HG03060 (cell line): ENCODE results near the gene SPATA13.
"Not testable (repeated sequence)": the region's sequence is repeated elsewhere in the genome, so short reads cannot be mapped to it uniquely, and the experiment has no call there.

Source experiments
- ATAC-seq: cut with Tn5 transposase; IDR thresholded peaks from one replicate; pipeline ENCODE4 v1.9.1; 2021; ENCODE audit warnings: low read depth, moderate number of reproducible peaks; ENCODE audit not compliant: unreplicated experiment

Gene SPATA13

DNA sequence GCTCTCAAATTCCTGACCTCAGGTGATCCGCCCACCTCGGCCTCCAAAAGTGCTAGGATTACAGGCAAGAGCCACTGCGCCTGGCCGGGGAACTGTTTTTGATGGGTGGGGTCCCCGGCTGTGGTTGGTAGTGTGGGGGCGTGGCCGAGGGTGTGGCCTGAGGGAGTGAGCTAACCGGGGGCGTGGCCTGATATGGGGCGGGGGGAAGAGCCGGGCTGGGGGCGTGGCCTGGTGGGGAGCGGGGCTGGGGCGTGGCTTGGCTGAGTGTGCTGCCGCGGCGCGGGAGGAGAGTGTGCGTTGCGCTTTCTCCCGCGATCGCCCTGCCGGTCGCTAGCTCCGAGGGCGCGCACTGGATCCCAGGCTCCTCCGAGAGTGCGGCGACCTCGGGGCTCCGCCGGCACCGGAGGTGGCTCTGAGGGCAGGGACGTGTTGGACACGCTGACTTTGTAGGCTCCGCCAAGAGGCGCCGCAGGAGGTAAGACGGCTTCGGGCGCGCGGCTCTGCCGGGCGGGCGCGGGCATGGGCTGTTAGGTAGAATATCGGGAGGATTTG lies at the start of gene SPATA13:
Gene SPATA13 (plus strand): TSS at position 263 of the 552 bp plus-strand sequence. CDS start 62,210 bp downstream, outside the sequence.
- no peak for ATAC-seq

DNA sequence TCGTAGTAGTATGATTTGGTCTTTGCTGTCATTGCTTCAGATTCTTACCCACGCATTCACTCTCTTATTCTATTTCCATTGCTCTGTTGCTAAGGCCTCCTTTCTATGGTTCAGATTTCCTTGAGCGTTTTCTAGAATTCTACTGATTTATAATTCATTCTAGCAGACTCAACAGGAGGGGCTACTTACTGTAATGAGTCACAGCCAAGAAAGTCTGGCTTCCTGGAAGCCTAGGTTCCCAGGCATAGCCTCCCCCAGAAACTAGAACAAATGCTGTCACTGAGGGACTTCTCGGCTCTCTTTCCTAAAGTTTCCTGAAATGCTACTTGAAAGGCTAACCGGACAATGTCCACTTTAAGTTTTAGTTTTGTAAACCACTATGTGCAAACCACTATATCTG lies 47.7 kb upstream of the SPATA13 start:
- ATAC-seq = no peak

DNA sequence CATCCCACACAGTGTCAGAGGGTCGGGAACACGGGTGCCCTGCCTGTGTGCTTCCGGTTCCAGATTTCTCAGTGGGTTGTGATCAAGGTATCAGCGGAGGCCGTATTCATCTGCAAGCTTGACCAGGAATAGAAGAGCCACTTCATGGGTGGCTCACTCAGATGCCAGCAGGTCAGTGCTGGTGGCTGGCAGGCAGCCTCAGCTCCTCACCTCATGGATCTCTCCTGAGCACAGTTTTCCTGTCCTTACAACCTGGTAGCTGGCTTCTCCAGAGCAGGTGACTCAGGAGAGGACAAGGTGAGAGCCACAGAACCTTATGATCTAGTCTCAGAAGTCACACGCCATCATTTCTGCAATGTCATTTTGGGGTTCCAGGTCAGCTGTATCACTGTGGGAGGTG lies 44.8 kb upstream of the SPATA13 start:
- no peak for ATAC-seq

DNA sequence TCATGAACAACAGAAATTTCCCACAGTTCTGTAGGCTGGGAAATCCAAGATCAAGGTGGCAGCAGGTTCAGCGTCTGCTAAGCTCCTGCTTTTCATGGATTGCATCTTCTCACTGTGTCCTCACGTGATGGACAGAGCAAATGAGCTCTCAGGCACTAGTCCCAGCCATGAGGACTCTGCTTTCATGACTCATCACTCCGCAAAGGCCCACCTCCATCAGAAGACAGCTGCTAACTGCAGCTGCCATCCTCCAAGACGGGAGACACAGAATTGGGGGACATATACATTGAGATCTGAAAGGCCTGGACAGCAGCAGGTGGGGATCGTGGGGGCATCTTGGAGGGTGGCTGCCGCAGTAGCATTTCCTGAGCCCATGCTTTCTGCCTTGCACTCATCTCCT lies 44.4 kb upstream of the SPATA13 start:
- ATAC-seq = no peak

DNA sequence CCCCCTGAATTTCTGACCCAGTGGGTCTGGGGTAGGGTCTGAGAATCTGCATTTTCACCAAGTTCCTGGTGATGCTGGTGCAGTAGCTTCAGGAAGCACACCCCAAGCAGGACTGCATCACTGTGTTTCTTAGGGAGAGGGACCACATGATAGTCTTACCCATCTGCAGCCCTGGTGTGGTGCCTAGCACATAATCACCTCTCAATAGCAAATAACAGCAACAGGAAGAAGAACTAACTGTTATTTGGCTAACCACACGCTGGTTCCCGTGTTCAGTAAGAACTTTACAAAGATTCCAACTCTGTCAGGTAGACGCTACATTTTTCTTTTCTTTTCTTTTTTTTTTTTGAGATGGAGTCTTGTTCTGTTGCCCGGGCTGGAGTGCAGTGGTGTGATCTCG lies 41.9 kb upstream of the SPATA13 start:
- ATAC-seq = no peak

DNA sequence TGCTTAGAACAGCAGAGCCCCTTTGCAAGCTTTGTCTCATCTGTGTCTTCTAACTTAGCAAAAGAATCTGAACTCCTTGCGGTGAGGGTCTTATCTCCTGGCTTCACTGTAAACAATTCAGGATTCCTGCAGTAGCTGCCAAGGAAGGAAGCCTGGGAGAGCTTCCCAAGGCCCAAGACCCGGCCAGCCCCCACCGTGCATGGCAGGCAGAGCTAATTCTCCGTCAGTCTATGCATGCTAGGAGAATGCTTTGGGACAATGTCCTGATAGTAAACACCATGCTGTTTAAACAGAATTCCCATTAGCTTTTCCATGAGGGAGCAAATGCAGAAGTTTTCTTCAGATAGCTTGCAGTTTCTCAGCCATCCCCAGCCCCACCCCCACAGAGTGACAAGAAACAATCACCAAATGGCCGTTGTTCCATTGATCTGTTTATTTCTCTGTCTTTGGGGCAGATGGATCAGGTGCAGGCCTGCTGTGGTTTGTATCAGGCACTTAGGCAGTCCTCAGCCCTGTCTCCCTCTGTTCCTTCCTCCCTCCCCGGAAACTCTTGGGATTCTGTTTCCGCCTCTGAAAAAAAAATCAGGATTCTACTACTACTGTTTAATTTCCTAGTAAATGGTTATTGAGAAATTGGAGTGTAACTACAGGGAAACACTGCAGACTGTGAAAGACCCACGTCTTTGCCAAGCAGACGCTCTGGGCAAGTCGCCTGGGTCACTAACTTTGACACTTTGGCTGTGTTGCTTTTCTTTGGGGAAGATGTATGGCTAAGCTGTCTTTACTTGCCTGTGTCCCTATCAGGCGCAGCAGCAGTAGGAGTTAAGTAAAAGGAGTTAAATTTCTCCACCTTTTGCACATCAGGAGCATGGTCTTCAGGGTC lies 40.7 kb upstream of the SPATA13 start:
- no peak for ATAC-seq

DNA sequence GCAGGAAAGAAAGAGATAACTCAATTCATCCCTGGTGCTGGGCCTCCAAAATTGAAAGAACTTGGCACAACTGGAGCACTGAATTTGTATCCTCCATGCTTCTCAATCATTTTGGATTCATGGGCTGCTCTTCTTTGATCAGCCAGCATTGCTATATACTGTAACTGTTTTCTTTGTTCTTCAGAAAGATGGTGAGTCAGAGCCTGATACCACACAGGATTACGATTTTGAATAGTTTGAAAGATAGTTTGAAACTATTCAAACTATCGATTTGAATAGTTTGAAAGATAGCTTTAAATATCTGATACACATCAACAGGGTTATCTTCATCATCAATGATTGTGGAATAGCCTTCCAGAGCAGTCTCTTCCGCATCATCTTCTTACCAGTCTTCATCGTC lies 38.5 kb upstream of the SPATA13 start:
- not testable (repeated sequence) for ATAC-seq

DNA sequence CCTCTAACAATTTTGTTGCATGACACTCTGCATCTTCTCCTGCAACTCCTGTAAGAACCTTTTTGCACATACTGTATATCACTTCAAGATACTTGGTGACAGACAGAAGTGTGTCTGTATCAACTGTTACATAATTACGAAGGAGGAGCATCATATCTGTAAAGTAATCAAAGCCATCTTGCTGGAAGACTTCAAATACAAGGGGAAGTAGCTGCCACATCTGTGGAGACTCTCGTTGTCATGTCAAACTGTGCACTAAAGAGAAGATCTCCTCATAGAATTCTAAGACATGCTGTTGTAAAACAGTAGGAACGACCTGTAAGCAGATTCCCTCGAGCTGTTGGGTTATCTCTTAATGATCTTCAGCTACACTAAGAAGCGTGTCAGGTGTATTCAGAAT lies 38.0 kb upstream of the SPATA13 start:
- ATAC-seq = no peak

DNA sequence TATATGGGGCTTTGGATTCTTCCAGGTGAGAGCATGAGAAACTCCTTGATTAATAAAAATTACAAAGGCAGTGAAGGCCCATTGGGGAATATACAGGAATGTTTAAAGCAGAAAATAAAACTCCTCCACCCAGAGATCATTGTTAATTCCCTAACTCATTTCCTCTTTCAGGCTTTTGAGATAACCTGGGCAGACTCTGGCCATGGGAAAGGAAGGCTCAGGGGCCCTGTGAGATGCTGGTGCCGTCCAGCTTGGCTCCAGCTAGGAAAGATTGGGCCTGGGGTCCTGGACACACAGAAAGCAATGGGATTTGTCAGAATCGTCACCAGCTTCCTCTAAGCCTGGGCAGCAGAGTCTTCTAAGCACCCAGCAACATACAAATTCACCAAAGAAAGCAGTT lies 36.8 kb upstream of the SPATA13 start:
- no peak for ATAC-seq

DNA sequence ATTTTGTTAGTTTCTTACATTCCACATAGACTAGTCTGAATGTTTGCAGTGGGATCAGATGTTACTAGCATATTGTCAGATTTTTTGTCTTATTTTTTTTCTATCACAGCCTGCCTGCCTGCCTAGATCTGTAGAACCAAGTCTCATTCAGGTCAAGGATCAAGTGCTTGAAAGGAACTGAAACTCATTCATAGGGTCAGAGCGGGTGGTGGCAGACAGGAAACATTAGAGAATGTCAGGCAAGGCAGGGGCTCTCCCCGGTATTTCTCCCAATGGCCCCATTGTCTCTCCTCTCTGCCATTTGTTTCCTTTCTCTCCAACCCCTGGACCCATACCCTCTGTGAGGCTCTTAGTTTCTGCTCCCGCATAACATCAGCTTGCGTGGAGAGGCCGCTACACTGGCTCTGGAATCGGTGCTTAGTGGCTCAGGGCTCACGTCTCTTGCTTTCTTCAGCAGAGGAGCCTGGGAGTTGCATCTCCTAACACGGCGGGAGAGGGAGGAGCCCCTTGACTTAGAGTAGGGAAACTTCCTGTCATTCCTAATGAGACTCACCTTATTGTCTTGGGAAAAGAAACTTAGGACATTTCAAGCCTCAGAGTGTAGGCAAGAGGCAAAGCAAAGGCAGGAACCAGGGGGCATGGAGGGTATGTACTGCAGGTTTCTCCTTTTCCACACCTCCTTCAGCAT lies 35.6 kb upstream of the SPATA13 start:
- peak; percentile 68 for ATAC-seq

DNA sequence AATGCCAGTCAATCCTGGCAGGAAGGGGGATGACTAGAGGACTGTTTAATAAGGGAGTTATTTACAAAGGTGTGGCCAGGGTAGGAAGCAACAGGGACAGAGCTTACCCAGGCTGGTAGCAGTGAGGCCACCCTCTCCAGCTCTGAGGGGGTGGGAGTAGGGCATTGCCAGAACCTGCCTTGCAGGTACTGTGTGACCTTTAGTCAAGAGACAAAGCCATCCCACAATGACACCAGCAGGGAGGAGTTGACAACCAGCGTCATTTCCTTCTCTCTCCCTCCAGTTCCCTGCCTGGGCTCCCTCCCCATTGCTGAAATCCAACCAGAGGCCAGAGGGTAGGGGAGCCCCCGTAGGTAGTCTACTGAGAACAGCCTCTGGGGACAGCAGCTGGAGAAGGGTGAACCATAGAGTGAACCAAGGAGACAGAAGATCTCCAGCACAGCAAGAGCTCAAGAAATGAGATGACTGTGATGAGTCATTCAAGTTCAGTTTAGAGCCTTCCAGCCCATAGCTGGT lies 33.3 kb upstream of the SPATA13 start:
- ATAC-seq = no peak

DNA sequence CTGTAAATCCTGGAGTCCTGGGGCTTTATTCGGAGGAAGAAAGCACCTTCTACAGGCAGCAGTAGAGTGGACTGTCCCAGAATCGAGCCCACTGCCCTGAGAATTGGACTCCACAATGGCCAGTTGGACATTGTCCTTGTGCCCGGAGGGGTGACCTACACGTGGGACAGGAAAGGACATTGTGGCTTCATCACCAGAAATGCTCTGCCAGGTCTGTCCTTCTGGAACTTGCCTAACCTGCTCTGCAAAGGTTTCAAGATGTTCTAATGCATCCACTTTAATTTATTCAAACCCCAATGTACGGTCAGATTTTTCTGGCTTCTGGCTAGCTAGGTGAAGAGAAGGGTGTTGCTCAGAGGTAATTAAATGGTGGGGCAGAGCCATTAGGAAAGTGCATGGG lies 32.4 kb upstream of the SPATA13 start:
- ATAC-seq = no peak

DNA sequence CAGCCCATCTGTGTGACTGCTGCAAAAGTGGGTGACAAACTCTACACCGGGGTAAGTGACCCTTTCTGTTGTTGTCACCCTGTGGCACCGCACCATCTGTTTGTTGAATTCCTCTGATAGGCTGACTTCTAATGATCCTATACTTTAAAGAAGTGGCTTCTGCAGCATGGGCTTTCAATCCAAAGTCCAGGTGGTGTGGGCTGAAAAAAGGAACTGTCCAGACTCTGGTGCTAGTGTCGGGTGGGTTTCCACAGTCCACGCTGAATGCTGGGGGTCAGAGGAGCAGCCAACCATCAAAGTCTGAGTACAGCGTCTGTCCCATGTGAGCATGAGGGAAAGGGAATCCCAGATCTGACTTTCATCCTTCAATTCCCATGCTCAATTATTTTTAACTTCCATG lies 31.6 kb upstream of the SPATA13 start:
- ATAC-seq = no peak

DNA sequence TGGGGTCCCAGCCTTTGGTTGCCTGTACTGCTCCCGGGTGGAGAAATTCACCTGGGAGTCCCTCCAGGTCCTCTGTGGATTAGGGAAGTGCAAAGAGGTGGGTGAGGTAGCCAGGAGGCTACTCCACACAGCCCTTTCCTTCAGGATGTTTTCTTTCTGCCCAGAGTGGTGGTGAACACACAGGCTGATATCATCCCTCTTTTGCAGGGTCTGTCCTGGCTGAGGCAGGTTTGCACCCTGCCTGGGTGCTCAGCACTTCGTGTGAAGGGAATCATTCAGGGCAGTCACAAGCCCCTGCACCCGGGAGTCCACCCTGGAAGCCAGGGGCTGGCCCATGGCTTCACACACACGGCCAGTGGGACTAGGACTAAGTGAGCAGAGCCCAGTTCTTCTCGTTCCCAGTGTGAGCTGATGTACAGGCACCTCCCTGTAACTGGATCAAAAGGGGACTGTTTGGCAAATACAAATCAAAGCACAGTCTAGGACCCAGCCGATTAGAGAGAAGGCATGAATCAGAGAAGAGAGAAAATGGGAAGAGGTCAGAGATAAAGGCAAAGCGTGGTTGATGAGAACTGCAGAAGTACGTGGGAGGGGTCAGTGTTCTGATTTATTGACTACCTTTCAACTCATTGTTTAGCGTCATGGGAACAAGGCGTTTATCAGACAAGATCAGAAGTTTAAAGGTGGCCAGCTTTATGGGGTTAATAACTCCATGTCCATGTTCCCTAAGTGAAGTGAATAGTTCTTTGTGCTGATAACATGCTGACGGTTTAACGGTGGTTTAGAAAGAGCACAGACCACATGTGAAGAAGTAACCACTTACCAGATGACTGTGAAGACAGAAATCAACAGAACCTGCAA lies 30.4 kb upstream of the SPATA13 start:
- no peak for ATAC-seq

DNA sequence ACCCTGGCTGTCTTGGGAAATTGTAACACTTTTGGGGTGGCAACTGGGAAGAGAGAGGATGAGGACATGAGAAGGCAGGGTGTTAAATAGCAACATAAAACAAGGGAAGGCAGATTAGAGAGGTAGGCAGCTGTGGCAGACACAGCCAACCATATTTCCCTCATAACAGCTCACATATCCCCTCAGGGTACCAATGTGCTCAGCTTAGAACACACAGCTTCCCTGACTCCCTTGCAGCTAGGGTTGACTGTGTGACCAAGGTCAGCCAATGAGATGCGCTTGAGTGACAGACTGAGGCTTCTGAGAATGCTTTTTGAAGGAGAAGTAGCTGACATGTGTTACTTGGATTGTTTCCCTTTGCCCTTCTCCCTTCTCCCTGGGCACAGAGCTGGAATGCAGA lies 28.8 kb upstream of the SPATA13 start:
- no peak for ATAC-seq

DNA sequence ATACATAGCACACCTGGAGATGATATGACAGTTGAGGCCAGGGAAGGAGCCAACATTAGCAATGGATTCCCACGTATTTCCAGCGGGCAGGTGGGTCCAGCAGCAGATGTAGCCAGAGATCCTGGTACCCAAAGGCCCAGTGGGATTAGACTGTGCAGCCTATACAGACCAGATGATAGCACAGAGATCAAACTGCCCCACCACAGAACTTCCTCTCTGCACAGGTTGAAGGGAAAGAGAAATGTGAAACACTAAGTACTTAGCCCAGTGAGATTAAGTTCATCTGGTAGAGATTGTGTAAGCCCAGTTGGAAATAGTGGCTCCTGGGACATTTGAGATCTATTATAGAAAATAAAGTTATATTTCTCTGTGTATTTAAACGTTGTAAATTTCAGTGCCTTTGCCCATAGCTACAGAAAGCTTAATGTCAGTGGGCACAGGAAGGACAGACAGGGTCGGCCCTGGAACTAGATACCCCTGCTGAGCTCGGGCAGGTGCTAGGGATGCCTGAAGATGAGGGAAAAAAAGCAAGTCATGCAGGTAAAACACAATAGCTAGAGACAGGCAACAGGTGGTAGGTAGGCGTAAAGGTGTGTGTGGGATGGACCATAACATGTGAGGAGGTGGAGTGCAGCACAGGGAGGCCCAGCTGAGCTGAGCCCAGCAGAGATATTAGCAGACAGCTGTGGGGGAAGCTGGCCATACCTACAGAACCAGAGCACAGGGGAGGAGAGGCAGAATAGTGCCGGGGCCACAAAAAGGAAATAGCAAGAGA lies 27.3 kb upstream of the SPATA13 start:
- no peak for ATAC-seq

DNA sequence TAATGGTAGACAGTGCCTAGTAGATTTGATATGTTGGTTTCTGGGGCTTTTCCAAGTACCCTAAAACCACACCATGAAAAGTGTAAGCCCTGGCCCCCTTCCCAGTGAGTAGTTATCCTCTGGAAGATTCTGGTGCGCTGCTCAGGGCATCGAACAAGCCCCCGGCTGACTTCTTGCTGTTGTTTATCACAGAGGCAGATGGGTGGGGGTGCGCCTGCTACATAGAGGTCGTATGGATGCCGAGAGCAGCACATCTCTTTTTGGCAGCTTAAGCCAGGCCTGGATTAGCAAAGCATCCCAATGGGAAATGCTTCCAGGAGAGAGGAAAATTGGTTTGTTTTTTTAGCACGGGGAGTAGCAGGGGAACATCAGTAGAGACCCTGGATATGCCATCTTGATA lies 26.3 kb upstream of the SPATA13 start:
- no peak for ATAC-seq

DNA sequence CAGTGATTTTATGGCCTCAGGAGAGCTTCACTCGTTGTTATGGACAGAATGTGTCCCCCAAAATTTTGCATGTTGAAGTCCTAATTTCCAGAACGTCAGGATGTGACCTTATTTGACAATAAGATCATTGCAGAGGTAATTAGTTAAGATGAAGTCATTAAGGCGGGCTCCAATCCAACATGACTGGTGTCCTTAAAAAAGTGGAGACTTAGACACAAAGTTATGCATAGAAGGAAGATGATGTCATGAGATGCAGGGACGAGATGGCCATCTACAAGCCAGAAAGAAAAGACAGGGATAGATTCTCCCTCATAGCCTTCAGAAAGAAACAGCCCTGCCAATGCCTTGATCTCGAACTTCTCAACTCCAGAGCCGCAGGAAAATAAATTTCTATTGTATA lies 25.8 kb upstream of the SPATA13 start:
- no peak for ATAC-seq

DNA sequence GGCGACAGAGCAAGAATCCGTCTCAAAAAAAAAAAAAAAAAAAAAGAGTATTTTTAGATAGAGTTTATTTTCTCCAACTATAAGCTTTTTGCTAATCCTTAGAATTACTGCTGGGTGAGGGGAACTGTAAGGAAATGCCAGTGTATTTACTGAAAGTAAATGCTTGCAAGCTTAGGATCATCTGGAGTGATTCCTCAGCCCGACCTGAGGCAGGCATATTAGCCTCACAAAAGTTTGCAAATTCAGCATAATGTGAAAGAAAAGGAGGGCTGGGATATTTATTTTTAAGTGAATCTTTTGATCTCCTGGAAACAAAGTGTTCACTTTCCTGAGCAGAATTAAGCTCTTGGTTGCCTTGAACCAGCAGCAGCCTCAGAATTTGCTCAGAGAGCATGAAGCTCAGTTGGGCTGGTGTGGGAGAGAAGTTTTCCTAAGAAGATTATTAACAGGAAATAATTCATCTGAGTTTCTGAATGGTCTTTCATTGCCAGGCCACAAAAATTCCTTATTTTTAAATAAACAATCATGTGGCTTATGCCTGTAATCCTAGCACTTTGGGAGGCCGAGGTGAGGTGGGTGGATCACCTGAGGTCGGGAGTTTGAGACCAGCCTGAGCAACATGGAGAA lies 24.7 kb upstream of the SPATA13 start:
- no peak for ATAC-seq
